GM23338 (cell line): ENCODE results near the gene ABCC10. TPM values are rescaled to one million over a fixed set of nuclear protein-coding genes. Genes with fewer than 3 reads are reported as not detected.

Experiments
- ATAC-seq: fragments of 200-7000 bp; cut with Tn5 transposase; 3 replicates; pipeline ENCODE4 v1.9.1; 2020
- DNase-seq: peaks from one replicate; pipeline ENCODE4 v3.0.0-alpha.2; 2015; ENCODE audit warnings: low spot score
- H2AFZ ChIP-seq: fragments of 200-600 bp; sonication (generic); 2 replicates; pipeline ENCODE4 v1.8.0; 2016; ENCODE audit warnings: antibody characterized with exemption, mild to moderate bottlenecking, moderate library complexity
- H3F3A ChIP-seq: fragments of 200-600 bp; sonication (generic); replicated peaks from 2 replicates; pipeline ENCODE4 v1.8.0; 2017; ENCODE audit warnings: antibody characterized with exemption, mixed run types, low read depth
- H3K27ac ChIP-seq: fragments of 200-600 bp; sonication (generic); 2 replicates; pipeline ENCODE4 v1.6.1; 2016; ENCODE audit warnings: low read depth
- H3K27me3 ChIP-seq: fragments of 200-600 bp; sonication (generic); 2 replicates; pipeline ENCODE4 v1.8.0; 2016; ENCODE audit warnings: mild to moderate bottlenecking, mixed run types, moderate library complexity; ENCODE audit not compliant: insufficient read depth
- H3K36me3 ChIP-seq: fragments of 200-600 bp; sonication (generic); 2 replicates; pipeline ENCODE4 v1.8.0; 2016; ENCODE audit warnings: mild to moderate bottlenecking; ENCODE audit not compliant: insufficient read depth
- H3K4me1 ChIP-seq: fragments of 200-600 bp; sonication (generic); 2 replicates; pipeline ENCODE4 v1.8.0; 2016; ENCODE audit warnings: mild to moderate bottlenecking, moderate library complexity; ENCODE audit not compliant: insufficient read depth
- H3K4me2 ChIP-seq: fragments of 200-600 bp; sonication (generic); 2 replicates; pipeline ENCODE4 v1.7.1; 2017; ENCODE audit warnings: mixed run types
- H3K4me3 ChIP-seq: fragments of 200-600 bp; sonication (generic); 2 replicates; pipeline ENCODE4 v1.6.1; 2016; ENCODE audit warnings: mixed run types
- H3K79me2 ChIP-seq: fragments of 200-600 bp; sonication (generic); replicated peaks from 2 replicates; pipeline ENCODE4 v1.8.0; 2017; ENCODE audit warnings: mild to moderate bottlenecking; ENCODE audit not compliant: insufficient read depth
- H3K9me2 ChIP-seq: fragments of 200-600 bp; sonication (generic); 2 replicates; pipeline ENCODE4 v1.8.0; 2017; ENCODE audit not compliant: insufficient read depth
- H4K20me1 ChIP-seq: fragments of 200-600 bp; sonication (generic); replicated peaks from 2 replicates; pipeline ENCODE4 v1.8.0; 2017; ENCODE audit warnings: mild to moderate bottlenecking; ENCODE audit not compliant: insufficient read depth
- H3K27ac Mint-ChIP-seq: 2 replicates; pipeline ENCODE4 v1.8.0; 2020; ENCODE audit warnings: inconsistent platforms, mild to moderate bottlenecking, moderate library complexity, mixed read lengths
- H3K27me3 Mint-ChIP-seq: 3 replicates; pipeline ENCODE4 v1.8.0; 2022; ENCODE audit warnings: low read depth, mild to moderate bottlenecking, moderate library complexity, mixed read lengths, inconsistent platforms; ENCODE audit not compliant: insufficient read depth, poor library complexity
- H3K36me3 Mint-ChIP-seq: 3 replicates; pipeline ENCODE4 v1.8.0; 2021; ENCODE audit warnings: low read depth, mild to moderate bottlenecking, inconsistent platforms, moderate library complexity, mixed read lengths
- H3K4me1 Mint-ChIP-seq: 3 replicates; pipeline ENCODE4 v1.8.0; 2020; ENCODE audit warnings: mild to moderate bottlenecking, inconsistent platforms, mixed read lengths
- H3K4me3 Mint-ChIP-seq: 3 replicates; pipeline ENCODE4 v1.8.0; 2021; ENCODE audit warnings: moderate library complexity, mild to moderate bottlenecking, inconsistent platforms, mixed read lengths
- H3K9me3 Mint-ChIP-seq: 3 replicates; pipeline ENCODE4 v1.8.0; 2020; ENCODE audit warnings: moderate library complexity, mild to moderate bottlenecking, inconsistent platforms, mixed read lengths
- CREB1 ChIP-seq: fragments of 250-450 bp; sonication (Bioruptor Pico); IDR thresholded peaks from 2 replicates; pipeline ENCODE4 v1.5.0; 2020; ENCODE audit warnings: low read depth, mild to moderate bottlenecking, moderate library complexity
- CTCF ChIP-seq, 2 experiments: fragments of 200-600 bp in 1 of 2; sonication (generic) in 1 of 2; conservative IDR thresholded peaks; 2 replicates each; pipeline versions ENCODE4 v1.5.1 to v1.6.1; 2016 to 2017; ENCODE audit warnings: antibody characterized with exemption in 2 of 2, low read depth in 2 of 2, mild to moderate bottlenecking in 2 of 2, moderate library complexity in 1 of 2
- ETS1 ChIP-seq: IDR thresholded peaks from 2 replicates; pipeline ENCODE4 v1.6.1; 2016; ENCODE audit warnings: antibody characterized with exemption
- EZH2 ChIP-seq: fragments of 200-600 bp; sonication (generic); IDR thresholded peaks from one replicate; pipeline ENCODE4 v1.8.0; 2017; ENCODE audit warnings: antibody characterized with exemption, mild to moderate bottlenecking, low read depth; ENCODE audit not compliant: unreplicated experiment
- EZH2phosphoT487 ChIP-seq: fragments of 200-600 bp; sonication (generic); IDR thresholded peaks from one replicate; pipeline ENCODE4 v1.8.1; 2018; ENCODE audit warnings: antibody characterized with exemption; ENCODE audit not compliant: unreplicated experiment
- JUNB ChIP-seq: IDR thresholded peaks from one replicate; pipeline ENCODE4 v1.6.1; 2016; ENCODE audit warnings: antibody characterized with exemption; ENCODE audit not compliant: unreplicated experiment
- NANOG ChIP-seq: IDR thresholded peaks from 2 replicates; pipeline ENCODE4 v1.6.1; 2016; ENCODE audit warnings: antibody characterized with exemption, borderline replicate concordance
- POLR2AphosphoS5 ChIP-seq: IDR thresholded peaks from 2 replicates; pipeline ENCODE4 v1.6.1; 2016; ENCODE audit warnings: antibody characterized with exemption, low read depth
- STAT1 ChIP-seq: IDR thresholded peaks from one replicate; pipeline ENCODE4 v1.6.1; 2016; ENCODE audit warnings: antibody characterized with exemption; ENCODE audit not compliant: unreplicated experiment
- ZNF114 ChIP-seq: fragments of 250-450 bp; sonication (Bioruptor Pico); IDR thresholded peaks from 2 replicates; pipeline ENCODE4 v1.5.0; 2020; ENCODE audit warnings: mild to moderate bottlenecking, moderate library complexity
- ZNF331 ChIP-seq: fragments of 250-450 bp; sonication (Bioruptor Pico); IDR thresholded peaks from 2 replicates; pipeline ENCODE4 v1.5.0; 2020; ENCODE audit warnings: low read depth, mild to moderate bottlenecking, moderate library complexity
- polyA plus RNA-seq: library from polyadenylated mRNA; unstranded; fragments of >200 nt; fragmentation: Nextera tagmentation; extraction: Ambion mirVana; gene quantifications from 2 replicates; pipeline ENCODE4 v1.2.1, GENCODE V29; 2016
- total RNA-seq: library from RNA; depleted of rRNA; stranded (reverse); fragments of >200 nt; shearing (Covaris generic); gene quantifications from 2 replicates; pipeline ENCODE4 v1.2.3, GENCODE V29; 2014
- TF ChIP-seq, protein P1 (sequence below): fragments of 250-450 bp; sonication (Bioruptor Pico); IDR thresholded peaks from 2 replicates; pipeline ENCODE4 v1.5.0; 2020; ENCODE audit warnings: mild to moderate bottlenecking, moderate library complexity
- TF ChIP-seq, protein P2 (sequence below): IDR thresholded peaks from one replicate; pipeline ENCODE4 v1.6.1; 2018; ENCODE audit warnings: antibody characterized with exemption; ENCODE audit not compliant: unreplicated experiment

ABCC10 gene
- total and polyA plus RNA-seq, 2 experiments from 2014 or later, result 16.9 to 17.5 TPM

DNA sequence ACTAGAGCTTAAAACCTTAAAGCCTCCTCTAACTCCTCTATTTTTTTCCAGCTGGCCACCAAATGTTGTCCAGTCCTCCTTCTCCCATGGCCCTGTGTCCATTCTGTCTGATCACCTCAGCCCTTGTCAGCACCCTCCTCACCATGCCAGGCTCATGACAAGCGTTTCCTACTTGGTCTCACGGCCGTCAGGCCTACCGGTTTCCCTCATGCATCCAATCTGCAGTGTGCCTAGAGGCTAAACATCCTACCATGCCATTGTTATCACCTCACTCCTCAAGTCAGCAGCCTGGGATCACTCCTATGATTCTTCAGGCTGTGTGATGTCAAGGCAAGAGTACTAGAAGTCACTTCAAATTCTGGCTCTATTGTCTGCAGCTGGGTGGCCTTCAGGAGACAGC is 40.4 kb downstream of the ABCC10 start (continued):
- no peak for TF ChIP-seq ETS1
- TF ChIP-seq EZH2phosphoT487, result no peak
- no peak for TF ChIP-seq STAT1

DNA sequence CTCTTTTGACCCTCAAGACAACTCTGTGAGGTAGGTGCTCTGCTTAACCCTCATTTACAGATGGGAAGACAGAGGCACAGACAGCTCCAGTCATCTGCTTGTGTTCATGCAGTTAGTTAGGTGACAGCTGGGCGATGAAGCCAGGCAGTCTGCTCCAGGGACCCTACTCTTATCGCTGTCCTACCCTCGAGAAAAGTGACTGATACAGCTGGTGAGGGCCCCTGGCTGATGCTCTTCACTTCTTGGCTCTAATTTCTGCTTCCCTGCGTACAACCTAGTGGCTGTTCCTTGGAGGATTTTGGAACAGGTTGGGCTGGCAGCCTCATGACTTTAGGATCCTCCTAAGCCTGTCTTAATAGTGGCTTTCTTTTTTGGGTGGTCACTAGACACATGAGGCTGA is 40.9 kb downstream of the ABCC10 start:
- Histone ChIP-seq H3K4me1 (no peaks in the 10 kb centered on the region), H3K79me2 (no peaks in the 10 kb centered on the region), H4K20me1 (no peaks in the 10 kb centered on the region), H3K27ac (no peak overlapping the region), H3K36me3 (no peaks in the 10 kb centered on the region), H3F3A (no peaks in the 10 kb centered on the region), H3K27me3 (no peaks in the 10 kb centered on the region), H3K4me3 (no peak overlapping the region), H2AFZ (peak overlapping the region; percentile 97; the same call in 1 of the 2 replicates), H3K9me2 (no peaks in the 10 kb centered on the region), H3K4me2 (no peak overlapping the region)
- H3K9me3 Mint-ChIP-seq, result no peaks in the 10 kb centered on the region
- peaks cover 4% of the 10 kb centered on the region for H3K27me3 Mint-ChIP-seq
- DNase-seq, result no peak
- no peak overlapping the region for H3K27ac Mint-ChIP-seq
- peaks cover 5% of the 10 kb centered on the region for H3K4me1 Mint-ChIP-seq
- no peaks in the 10 kb centered on the region for H3K36me3 Mint-ChIP-seq
- no peak for ATAC-seq
- no peak overlapping the region for H3K4me3 Mint-ChIP-seq
- TF ChIP-seq, protein P1, sequence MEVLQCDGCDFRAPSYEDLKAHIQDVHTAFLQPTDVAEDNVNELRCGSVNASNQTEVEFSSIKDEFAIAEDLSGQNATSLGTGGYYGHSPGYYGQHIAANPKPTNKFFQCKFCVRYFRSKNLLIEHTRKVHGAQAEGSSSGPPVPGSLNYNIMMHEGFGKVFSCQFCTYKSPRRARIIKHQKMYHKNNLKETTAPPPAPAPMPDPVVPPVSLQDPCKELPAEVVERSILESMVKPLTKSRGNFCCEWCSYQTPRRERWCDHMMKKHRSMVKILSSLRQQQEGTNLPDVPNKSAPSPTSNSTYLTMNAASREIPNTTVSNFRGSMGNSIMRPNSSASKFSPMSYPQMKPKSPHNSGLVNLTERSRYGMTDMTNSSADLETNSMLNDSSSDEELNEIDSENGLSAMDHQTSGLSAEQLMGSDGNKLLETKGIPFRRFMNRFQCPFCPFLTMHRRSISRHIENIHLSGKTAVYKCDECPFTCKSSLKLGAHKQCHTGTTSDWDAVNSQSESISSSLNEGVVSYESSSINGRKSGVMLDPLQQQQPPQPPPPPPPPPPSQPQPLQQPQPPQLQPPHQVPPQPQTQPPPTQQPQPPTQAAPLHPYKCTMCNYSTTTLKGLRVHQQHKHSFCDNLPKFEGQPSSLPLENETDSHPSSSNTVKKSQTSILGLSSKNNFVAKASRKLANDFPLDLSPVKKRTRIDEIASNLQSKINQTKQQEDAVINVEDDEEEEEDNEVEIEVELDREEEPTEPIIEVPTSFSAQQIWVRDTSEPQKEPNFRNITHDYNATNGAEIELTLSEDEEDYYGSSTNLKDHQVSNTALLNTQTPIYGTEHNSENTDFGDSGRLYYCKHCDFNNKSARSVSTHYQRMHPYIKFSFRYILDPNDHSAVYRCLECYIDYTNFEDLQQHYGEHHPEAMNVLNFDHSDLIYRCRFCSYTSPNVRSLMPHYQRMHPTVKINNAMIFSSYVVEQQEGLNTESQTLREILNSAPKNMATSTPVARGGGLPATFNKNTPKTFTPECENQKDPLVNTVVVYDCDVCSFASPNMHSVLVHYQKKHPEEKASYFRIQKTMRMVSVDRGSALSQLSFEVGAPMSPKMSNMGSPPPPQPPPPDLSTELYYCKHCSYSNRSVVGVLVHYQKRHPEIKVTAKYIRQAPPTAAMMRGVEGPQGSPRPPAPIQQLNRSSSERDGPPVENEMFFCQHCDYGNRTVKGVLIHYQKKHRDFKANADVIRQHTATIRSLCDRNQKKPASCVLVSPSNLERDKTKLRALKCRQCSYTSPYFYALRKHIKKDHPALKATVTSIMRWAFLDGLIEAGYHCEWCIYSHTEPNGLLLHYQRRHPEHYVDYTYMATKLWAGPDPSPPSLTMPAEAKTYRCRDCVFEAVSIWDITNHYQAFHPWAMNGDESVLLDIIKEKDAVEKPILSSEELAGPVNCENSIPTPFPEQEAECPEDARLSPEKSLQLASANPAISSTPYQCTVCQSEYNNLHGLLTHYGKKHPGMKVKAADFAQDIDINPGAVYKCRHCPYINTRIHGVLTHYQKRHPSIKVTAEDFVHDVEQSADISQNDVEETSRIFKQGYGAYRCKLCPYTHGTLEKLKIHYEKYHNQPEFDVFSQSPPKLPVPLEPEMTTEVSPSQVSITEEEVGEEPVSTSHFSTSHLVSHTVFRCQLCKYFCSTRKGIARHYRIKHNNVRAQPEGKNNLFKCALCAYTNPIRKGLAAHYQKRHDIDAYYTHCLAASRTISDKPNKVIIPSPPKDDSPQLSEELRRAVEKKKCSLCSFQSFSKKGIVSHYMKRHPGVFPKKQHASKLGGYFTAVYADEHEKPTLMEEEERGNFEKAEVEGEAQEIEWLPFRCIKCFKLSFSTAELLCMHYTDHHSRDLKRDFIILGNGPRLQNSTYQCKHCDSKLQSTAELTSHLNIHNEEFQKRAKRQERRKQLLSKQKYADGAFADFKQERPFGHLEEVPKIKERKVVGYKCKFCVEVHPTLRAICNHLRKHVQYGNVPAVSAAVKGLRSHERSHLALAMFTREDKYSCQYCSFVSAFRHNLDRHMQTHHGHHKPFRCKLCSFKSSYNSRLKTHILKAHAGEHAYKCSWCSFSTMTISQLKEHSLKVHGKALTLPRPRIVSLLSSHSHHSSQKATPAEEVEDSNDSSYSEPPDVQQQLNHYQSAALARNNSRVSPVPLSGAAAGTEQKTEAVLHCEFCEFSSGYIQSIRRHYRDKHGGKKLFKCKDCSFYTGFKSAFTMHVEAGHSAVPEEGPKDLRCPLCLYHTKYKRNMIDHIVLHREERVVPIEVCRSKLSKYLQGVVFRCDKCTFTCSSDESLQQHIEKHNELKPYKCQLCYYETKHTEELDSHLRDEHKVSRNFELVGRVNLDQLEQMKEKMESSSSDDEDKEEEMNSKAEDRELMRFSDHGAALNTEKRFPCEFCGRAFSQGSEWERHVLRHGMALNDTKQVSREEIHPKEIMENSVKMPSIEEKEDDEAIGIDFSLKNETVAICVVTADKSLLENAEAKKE (CRISPR knock-in tag), result no peak
- TF ChIP-seq ZNF331 (CRISPR knock-in tag) (no peak), CTCF (conservative IDR thresholded peaks at IDR 0.05; ENCODE audit: low read depth in 2 of 2) (no peak), POLR2AphosphoS5 (no peak), ZNF114 (no peak), CREB1 (CRISPR knock-in tag) (no peak), EZH2 (no peak), NANOG (no peak), STAT1 (no peak), JUNB (no peak)
- TF ChIP-seq, protein P2, sequence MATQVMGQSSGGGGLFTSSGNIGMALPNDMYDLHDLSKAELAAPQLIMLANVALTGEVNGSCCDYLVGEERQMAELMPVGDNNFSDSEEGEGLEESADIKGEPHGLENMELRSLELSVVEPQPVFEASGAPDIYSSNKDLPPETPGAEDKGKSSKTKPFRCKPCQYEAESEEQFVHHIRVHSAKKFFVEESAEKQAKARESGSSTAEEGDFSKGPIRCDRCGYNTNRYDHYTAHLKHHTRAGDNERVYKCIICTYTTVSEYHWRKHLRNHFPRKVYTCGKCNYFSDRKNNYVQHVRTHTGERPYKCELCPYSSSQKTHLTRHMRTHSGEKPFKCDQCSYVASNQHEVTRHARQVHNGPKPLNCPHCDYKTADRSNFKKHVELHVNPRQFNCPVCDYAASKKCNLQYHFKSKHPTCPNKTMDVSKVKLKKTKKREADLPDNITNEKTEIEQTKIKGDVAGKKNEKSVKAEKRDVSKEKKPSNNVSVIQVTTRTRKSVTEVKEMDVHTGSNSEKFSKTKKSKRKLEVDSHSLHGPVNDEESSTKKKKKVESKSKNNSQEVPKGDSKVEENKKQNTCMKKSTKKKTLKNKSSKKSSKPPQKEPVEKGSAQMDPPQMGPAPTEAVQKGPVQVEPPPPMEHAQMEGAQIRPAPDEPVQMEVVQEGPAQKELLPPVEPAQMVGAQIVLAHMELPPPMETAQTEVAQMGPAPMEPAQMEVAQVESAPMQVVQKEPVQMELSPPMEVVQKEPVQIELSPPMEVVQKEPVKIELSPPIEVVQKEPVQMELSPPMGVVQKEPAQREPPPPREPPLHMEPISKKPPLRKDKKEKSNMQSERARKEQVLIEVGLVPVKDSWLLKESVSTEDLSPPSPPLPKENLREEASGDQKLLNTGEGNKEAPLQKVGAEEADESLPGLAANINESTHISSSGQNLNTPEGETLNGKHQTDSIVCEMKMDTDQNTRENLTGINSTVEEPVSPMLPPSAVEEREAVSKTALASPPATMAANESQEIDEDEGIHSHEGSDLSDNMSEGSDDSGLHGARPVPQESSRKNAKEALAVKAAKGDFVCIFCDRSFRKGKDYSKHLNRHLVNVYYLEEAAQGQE, result no peak
